Keratinocyte (primary cell): ENCODE results near the gene DNAH8. TPM values are rescaled to one million over a fixed set of nuclear protein-coding genes. Genes with fewer than 3 reads are reported as not detected.

Source experiments
- DNase-seq: peaks from one replicate; pipeline ENCODE4 v3.0.0-alpha.2; 2011; ENCODE audit warnings: low read depth, missing footprints, low spot score
- FAIRE-seq: peaks from 2 replicates; lab custom pipeline; 2011; peaks lifted over from hg19 to GRCh38; lab: Jason Lieb, UNC
- H2AFZ ChIP-seq: 2 replicates; pipeline ENCODE4 v1.6.0; 2012; ENCODE audit warnings: low read length, control low read depth, inconsistent platforms; ENCODE audit not compliant: control insufficient read depth
- H3K27ac ChIP-seq: 2 replicates; pipeline ENCODE4 v1.5.1; 2011; ENCODE audit warnings: low read length; ENCODE audit not compliant: control insufficient read depth, insufficient read depth
- H3K27me3 ChIP-seq: 3 replicates; pipeline ENCODE4 v1.6.0; 2011; ENCODE audit warnings: low read length; ENCODE audit not compliant: control insufficient read depth, insufficient read depth; ENCODE audit errors: extremely low read depth
- H3K36me3 ChIP-seq, 2 experiments: 2 replicates in 1 of 2; 3 replicates in 1 of 2; pipeline ENCODE4 v1.5.1; 2011; ENCODE audit warnings: low read length in 2 of 2, mild to moderate bottlenecking in 1 of 2; ENCODE audit not compliant: control insufficient read depth in 2 of 2, insufficient read depth in 2 of 2; ENCODE audit errors: extremely low read depth in 1 of 2
- H3K4me1 ChIP-seq: 3 replicates; pipeline ENCODE4 v1.5.1; 2011; ENCODE audit warnings: low read length; ENCODE audit not compliant: control insufficient read depth, insufficient read depth; ENCODE audit errors: extremely low read depth
- H3K4me2 ChIP-seq: 3 replicates; pipeline ENCODE4 v1.6.0; 2011; ENCODE audit warnings: low read depth, low read length; ENCODE audit not compliant: control insufficient read depth, insufficient read depth; ENCODE audit errors: extremely low read depth
- H3K4me3 ChIP-seq, 3 experiments: fragments of 200-600 bp in 1 of 3; sonication (generic) in 1 of 3; 2 replicates in 2 of 3; 3 replicates in 1 of 3; pipeline ENCODE4 v1.5.1; 2011 to 2016; ENCODE audit warnings: low read length in 3 of 3, mild to moderate bottlenecking in 3 of 3, control low read depth in 2 of 3, inconsistent platforms in 1 of 3, low read depth in 1 of 3, mixed read lengths in 1 of 3, mixed run types in 1 of 3, moderate library complexity in 1 of 3; ENCODE audit not compliant: control insufficient read depth in 2 of 3, insufficient read depth in 2 of 3; ENCODE audit errors: extremely low read depth in 1 of 3
- H3K79me2 ChIP-seq: 2 replicates; pipeline ENCODE4 v1.6.0; 2012; ENCODE audit warnings: low read length; ENCODE audit not compliant: control insufficient read depth, insufficient read depth
- H3K9ac ChIP-seq: 3 replicates; pipeline ENCODE4 v1.6.0; 2011; ENCODE audit warnings: low read length; ENCODE audit not compliant: control insufficient read depth, insufficient read depth; ENCODE audit errors: extremely low read depth
- H3K9me1 ChIP-seq: 3 replicates; pipeline ENCODE4 v1.6.0; 2011; ENCODE audit warnings: low read length; ENCODE audit not compliant: control insufficient read depth, insufficient read depth; ENCODE audit errors: extremely low read depth
- H3K9me3 ChIP-seq: 2 replicates; pipeline ENCODE4 v1.5.1; 2012; ENCODE audit warnings: low read depth, low read length; ENCODE audit not compliant: control insufficient read depth
- H4K20me1 ChIP-seq: 3 replicates; pipeline ENCODE4 v1.6.0; 2011; ENCODE audit warnings: low read length; ENCODE audit not compliant: control insufficient read depth, insufficient read depth; ENCODE audit errors: extremely low read depth
- EZH2 ChIP-seq: IDR thresholded peaks from one replicate; pipeline ENCODE4 v1.6.1; 2012; ENCODE audit warnings: inconsistent platforms, mild to moderate bottlenecking, low read length, moderate library complexity
- dilution Hi-C: fragments of 300-500 bp; cut with MboI; formaldehyde crosslinking; loops from one replicate; pipeline ENCODE4 v1.7.0; 2020; ENCODE audit warnings: low sequenced_read_pairs; ENCODE audit not compliant: extremely low pct_ligation_motif_present
- polyA plus RNA-seq, 5 experiments: library from polyadenylated mRNA; depleted of rRNA in 3 of 5; stranded (reverse) in 3 of 5; stranded (forward) in 1 of 5; unstranded in 1 of 5; fragments of >200 nt; gene quantifications; 1 replicate in 1 of 5; 2 replicates in 3 of 5; 3 replicates in 1 of 5; pipeline versions ENCODE4 v1.2.1 to v1.2.3, GENCODE V29; 2011 to 2012; ENCODE audit warnings: missing spikeins in 2 of 5, low read depth in 1 of 5, low replicate concordance in 1 of 5
- TF ChIP-seq, protein P1 (sequence below), 3 experiments: IDR thresholded peaks in 1 of 3; conservative IDR thresholded peaks in 1 of 3; optimal IDR thresholded peaks in 1 of 3; 2 replicates in 2 of 3; 3 replicates in 1 of 3; pipeline versions ENCODE3 to v1.5.1; 2011; ENCODE audit warnings: low read length in 3 of 3, mild to moderate bottlenecking in 3 of 3, moderate library complexity in 2 of 3, control low read depth in 1 of 3, inconsistent platforms in 1 of 3; ENCODE audit not compliant: insufficient read depth in 2 of 3; ENCODE audit errors: extremely low read depth in 1 of 3

Gene DNAH8
- polyA plus RNA-seq, 1 donor (not counting 4 experiments of a cell fraction or from before 2014, with no cell fraction given) = 0.01 TPM

GRCh38 chr6:38714239-38715015 lies 684 bp upstream of the DNAH8 start:
- peaks cover 4% of the 10 kb centered on the region for H3K27me3 ChIP-seq
- TF ChIP-seq EZH2 = no peak
- TF ChIP-seq, protein P1, sequence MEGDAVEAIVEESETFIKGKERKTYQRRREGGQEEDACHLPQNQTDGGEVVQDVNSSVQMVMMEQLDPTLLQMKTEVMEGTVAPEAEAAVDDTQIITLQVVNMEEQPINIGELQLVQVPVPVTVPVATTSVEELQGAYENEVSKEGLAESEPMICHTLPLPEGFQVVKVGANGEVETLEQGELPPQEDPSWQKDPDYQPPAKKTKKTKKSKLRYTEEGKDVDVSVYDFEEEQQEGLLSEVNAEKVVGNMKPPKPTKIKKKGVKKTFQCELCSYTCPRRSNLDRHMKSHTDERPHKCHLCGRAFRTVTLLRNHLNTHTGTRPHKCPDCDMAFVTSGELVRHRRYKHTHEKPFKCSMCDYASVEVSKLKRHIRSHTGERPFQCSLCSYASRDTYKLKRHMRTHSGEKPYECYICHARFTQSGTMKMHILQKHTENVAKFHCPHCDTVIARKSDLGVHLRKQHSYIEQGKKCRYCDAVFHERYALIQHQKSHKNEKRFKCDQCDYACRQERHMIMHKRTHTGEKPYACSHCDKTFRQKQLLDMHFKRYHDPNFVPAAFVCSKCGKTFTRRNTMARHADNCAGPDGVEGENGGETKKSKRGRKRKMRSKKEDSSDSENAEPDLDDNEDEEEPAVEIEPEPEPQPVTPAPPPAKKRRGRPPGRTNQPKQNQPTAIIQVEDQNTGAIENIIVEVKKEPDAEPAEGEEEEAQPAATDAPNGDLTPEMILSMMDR (optimal IDR thresholded peaks at IDR 0.05 in 1 of 3, IDR thresholded peaks at IDR 0.05 in 1 of 3, conservative IDR thresholded peaks at IDR 0.05 in 1 of 3; ENCODE audit: extremely low read depth in 1 of 3, insufficient read depth in 2 of 3, low read length in 3 of 3) = no peak
- FAIRE-seq = no peak
- H4K20me1 ChIP-seq = no peaks in the 10 kb centered on the region
- peak overlapping the region in 1 of 3 experiments; percentile 47 for H3K4me3 ChIP-seq
- no peak overlapping the region for H3K9ac ChIP-seq
- H3K4me1 ChIP-seq = peaks cover 16% of the 10 kb centered on the region
- H3K9me1 ChIP-seq = no peaks in the 10 kb centered on the region
- H3K79me2 ChIP-seq = no peaks in the 10 kb centered on the region
- no peaks in the 10 kb centered on the region for H3K36me3 ChIP-seq
- DNase-seq = no peak
- peak overlapping the region; percentile 77 for H3K4me2 ChIP-seq
- H2AFZ ChIP-seq = peak overlapping the region; percentile 72
- H3K27ac ChIP-seq = no peak overlapping the region
- dilution Hi-C loops = no loop called here
- H3K9me3 ChIP-seq = no peaks in the 10 kb centered on the region

GRCh38 chr6:38716825-38717224 lies 1.7 kb downstream of the DNAH8 start:
- H3K36me3 ChIP-seq = no peaks in the 10 kb centered on the region
- H3K4me3 ChIP-seq = no peak overlapping the region
- no peak overlapping the region for H3K27ac ChIP-seq
- no peak overlapping the region for H3K4me2 ChIP-seq
- no peak for FAIRE-seq
- TF ChIP-seq, protein P1 (optimal IDR thresholded peaks at IDR 0.05 in 1 of 3, IDR thresholded peaks at IDR 0.05 in 1 of 3, conservative IDR thresholded peaks at IDR 0.05 in 1 of 3; ENCODE audit: extremely low read depth in 1 of 3, insufficient read depth in 2 of 3, low read length in 3 of 3) = no peak
- TF ChIP-seq EZH2 = no peak
- H3K9me1 ChIP-seq = no peaks in the 10 kb centered on the region
- peaks cover 16% of the 10 kb centered on the region for H3K4me1 ChIP-seq
- H3K9me3 ChIP-seq = no peaks in the 10 kb centered on the region
- dilution Hi-C loops = no loop called here
- H4K20me1 ChIP-seq = no peaks in the 10 kb centered on the region
- no peak overlapping the region for H2AFZ ChIP-seq
- H3K27me3 ChIP-seq = peaks cover 4% of the 10 kb centered on the region
- no peaks in the 10 kb centered on the region for H3K79me2 ChIP-seq
- no peak overlapping the region for H3K9ac ChIP-seq
- DNase-seq = no peak
